Fibroblast of lung (primary cell): ENCODE results near the gene TRIM37.

Experiments used
- CTCF ChIP-seq, 2 donors: IDR thresholded peaks in 1 of 2; conservative IDR thresholded peaks in 1 of 2; 1 replicate in 1 of 2; 2 replicates in 1 of 2; pipeline ENCODE4 v1.5.1; 2011 to 2012; ENCODE audit warnings: low read length in 2 of 2, control low read depth in 1 of 2, inconsistent platforms in 1 of 2, low read depth in 1 of 2, mild to moderate bottlenecking in 1 of 2
- EZH2 ChIP-seq: IDR thresholded peaks from 2 replicates; pipeline ENCODE4 v1.5.1; 2012; ENCODE audit warnings: low read length, control low read depth, mild to moderate bottlenecking; ENCODE audit errors: missing control alignments

DNA sequence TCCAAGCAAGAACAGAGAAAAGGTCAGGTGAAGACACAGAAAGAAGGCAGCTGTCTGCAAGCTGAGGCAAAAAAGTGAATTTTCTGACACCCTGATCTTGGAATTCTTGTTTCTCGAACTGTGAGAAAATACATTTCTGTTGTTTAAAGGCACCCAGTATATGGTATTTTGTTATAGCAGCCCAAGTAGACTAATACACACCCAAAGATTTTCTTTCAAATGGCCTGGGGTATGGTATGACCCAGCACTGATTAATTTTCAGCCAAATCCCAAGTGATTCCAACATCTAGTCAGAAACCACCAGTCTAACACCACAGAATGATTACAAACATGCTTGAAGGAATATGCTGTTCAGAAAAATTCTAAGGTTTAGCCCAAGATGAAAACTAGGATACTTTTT, 36.8 kb downstream of the TRIM37 start:
- TF ChIP-seq CTCF (conservative IDR thresholded peaks at IDR 0.05 in 1 of 2, IDR thresholded peaks at IDR 0.05 in 1 of 2; ENCODE audit: low read depth in 1 of 2, low read length in 2 of 2) (no peak), EZH2 (no peak)
